HG03469 (cell line): ENCODE results near the gene ARHGAP26.
A peak's percentile ranks its signal among the peaks of the same experiment; 100 is the strongest.
"Not testable (repeated sequence)": the region's sequence is repeated elsewhere in the genome, so short reads cannot be mapped to it uniquely, and the experiment has no call there.

ENCODE experiments used
- ATAC-seq: cut with Tn5 transposase; IDR thresholded peaks from one replicate; pipeline ENCODE4 v1.9.1; 2021; ENCODE audit warnings: mild to moderate bottlenecking, moderate library complexity, moderate number of reproducible peaks; ENCODE audit not compliant: unreplicated experiment

ARHGAP26 gene

DNA sequence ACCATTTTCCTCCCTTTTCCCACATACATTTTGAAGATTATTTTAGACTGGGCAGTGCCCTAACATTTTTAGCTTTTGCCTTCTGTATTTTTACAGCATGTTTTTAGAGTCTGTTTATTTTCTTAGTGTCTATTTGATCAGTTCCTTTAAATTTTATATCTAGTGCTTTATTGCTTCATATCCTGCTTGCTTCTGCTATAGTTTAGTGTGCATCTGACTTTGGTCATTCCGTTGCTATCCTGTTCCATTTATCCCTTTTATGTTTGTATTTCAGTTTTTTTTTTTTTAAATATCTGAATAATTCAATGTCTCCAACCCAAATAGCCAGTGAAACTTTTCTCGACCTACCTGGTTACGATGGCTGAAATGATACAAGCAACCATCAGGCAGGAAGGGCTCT, 203.8 kb downstream of the ARHGAP26 start:
- ATAC-seq, result no peak

DNA sequence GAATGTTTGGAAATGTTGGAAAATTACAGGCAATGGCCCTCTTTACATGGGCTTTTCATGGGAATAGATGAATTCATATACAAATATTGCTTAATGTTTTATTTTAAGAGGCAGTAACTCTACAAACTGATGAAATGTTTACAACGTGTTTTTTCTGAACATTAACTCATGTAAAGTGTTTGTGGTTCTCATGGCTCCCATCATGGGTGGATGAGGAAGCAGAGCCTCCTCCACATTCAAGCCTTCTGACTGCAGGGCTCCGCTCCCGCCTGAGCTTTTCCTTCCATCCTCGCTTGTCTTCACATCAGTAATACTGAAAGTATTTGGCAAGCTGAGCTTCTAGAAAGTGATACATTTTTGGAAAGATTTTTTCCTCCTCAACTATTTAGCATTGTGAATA, 204.2 kb downstream of the ARHGAP26 start:
- no peak for ATAC-seq

DNA sequence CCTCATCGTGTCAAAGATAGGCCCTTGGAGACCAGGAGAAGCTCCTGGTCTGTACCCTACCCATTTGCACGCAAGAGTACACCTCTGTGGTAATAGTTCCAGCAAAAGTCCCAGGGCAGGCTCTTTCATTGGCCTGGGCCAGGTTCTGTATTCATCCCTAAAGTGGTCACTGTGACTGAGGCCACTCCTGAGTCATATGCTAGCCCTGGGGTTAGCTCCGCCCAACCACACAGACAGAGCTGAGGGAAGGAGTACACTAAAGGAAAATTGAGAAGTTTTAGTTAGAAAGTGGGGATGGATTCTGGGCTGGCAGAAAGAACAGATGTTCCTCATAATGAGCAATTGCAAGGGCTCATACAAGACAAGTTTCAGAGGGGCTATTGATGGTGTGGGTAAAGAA, 206.7 kb downstream of the ARHGAP26 start:
- no peak for ATAC-seq

DNA sequence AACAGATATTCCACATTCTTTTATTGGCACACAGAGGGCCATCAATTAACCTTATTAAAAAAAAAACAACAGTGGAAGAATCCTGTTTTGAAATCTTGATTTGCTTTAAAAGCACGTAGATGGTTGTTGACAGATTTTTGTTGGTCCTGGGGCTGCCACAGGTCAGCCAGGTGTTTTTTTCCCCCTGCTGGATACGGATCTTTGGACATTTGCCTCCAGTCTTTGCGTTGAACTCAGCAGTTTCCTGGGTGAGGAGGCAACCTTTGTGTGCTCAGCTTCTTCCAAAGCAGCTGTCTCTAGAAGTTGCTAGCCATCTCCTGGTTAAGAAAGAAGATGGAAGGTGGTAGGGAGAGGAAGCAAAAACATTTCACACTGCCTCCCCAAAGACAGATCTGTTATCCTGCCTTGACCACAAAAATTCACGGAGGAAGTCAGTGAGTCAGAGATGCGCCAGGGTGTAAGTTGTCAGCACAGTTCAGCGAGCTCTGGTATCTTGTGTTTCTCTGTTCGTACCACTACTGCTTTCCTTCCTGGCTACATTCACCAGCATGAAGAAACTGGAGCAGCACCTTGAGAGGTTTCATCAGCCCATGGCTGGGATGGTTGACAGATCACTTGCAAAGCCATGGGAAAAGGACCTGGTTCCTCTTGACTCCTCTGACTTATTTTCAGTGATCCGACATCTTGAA, 207.3 kb downstream of the ARHGAP26 start:
- peak; percentile 70 for ATAC-seq

DNA sequence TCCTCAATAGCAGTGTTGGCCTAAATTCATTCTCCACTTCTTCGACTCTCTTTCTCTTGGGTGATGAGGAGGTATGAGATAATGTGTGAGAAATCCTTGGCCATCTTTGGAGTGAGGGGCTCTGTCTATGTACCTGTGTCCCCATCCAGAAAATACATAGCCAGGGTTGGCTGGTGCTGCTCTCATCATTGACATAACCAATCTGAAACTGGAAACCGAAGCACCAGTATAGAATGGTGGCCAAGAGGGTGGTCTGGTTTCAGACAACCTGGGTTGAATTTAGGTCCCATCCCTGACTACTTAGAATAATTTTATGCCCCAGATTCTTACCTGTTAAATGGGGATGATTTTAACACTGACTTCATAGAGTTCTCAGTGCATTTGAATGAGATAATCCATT, 208.1 kb downstream of the ARHGAP26 start:
- no peak for ATAC-seq

DNA sequence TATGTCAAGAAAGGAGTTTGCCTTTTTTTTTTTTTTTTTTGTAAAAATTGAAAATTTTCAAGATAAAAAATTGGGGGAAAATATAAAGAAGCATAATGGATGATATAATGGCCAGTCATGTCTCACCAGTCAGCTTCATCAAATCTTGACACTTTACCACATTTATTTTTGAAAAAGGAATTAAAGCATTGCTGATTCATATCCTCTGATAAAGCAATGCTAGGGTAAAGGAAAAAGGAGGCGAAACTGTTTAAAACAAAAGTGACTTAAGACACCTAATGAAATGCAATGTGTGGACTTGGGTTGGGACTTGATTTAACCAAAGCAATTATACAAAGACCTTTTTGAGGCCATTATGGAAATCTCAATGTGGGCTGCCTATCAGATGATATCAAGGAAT, 208.5 kb downstream of the ARHGAP26 start:
- ATAC-seq, result no peak

DNA sequence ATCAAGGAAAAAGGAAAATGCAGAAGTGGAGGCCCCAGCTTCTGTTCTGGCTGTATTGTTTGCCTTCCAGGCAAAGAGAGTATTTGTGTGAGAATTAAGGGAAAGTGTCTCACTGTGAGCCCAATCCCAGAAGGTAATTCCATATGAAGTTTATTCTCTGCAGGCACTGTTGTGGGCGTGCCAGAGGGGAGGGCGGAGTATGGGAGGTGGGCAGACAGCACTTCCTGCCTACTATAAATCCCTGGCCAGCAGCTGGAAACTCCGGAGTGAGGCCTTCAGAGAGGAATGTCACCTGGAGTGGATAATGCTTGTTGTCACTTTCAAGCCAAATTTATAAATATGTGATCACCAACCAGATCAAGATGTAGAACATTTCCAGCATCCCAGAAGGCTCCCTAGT, 209.5 kb downstream of the ARHGAP26 start:
- no peak for ATAC-seq

DNA sequence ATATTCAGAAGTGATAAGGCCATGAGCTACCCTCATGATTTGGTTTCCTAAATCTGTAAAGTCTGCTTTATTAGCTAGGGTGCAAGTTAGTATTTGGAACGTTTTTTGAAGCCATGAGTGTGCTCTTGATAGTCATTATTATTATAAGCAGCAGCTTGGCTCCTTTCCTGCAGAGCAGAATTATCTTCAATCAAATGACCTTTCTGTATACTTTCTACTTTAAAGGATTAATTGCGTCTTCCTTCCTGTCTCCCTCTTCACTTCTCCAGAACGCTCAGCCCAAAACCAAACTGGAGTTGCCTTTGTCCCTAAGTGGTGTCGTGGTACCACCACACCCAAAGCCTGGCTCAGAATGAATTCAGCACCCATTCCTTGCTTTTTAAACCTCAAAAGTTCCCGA, 211.3 kb downstream of the ARHGAP26 start:
- ATAC-seq, result no peak

DNA sequence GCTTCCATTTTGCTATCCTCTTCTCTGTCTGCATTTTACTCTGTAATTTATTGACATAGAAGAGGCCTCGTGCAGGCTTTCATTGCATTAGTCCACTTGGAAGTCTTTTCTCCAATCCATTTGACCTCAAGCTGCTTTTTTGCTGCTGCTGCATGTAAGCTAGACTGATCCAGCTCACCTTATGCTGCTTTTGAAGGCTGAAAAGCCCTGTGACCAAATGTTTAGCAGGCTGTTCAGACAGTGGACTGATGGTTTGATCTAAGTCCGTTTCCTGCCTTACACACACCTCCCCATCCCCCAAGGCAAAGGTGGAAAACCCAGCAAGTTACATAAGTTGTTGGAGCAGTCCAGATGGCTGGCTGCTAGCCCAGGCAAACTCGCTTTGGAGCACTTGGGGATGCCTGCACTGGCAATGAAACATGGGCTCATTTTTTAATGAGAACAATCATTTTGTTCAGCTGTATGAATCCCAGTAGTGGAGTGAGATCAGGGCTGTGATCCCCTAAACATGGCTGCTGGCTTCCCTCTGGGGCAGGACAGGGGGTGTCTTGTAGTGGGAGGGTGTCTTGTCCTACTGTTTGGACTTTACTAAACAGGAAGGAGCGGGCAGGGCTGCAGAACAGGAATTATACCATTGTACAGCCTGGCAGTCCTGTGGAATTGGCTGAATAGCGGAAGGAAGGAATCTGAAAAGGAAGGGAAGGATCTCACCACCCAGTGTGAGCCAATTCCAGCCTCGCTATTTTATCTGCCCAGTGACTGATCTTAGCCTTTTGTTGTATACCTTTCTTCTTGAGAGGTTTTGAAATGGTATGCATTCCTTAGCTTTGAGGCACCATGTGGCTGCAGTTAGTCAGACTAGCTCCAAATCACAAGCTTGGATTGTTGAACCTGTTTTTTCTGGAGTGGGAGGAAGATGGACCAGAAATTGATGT, 212.0 kb downstream of the ARHGAP26 start:
- ATAC-seq, result no peak

DNA sequence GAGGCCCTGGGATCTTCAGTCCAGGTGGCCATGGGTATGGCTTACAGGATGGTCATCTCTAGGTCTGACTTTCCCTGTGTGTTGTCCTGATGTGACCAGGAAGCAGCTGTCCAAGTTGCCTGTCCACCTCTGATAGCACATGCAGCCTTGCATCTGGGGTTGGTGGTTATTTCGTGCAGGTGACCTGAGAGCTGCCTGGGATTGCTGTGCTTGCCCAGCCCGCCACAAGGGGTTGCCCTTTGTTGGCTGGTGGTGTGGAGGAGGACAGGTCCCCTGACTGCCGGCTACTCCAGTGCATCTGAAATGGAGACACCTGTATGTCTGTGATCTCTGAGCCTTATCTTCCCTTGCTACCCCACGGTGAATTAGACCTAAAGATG, 212.6 kb downstream of the ARHGAP26 start:
- ATAC-seq, result no peak

DNA sequence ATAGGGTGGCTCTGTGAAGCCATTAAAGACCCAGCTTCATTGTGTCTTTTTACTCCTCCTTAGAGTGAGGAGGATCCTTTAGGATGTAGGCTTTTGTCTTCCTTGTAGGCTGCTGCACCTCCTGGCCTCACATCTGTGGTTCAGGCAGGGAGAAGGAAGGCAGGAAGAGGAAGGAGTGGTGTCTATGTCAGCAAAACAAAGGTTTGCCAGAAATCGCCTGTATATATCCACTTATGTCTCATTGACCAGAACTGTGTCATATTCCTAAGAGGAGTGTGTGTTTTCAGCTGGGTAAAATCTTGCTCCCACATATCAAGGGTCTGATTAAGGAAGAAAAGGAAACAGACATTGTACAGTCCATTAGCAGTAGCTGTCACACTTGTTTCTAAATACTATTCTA, 213.8 kb downstream of the ARHGAP26 start:
- no peak for ATAC-seq

DNA sequence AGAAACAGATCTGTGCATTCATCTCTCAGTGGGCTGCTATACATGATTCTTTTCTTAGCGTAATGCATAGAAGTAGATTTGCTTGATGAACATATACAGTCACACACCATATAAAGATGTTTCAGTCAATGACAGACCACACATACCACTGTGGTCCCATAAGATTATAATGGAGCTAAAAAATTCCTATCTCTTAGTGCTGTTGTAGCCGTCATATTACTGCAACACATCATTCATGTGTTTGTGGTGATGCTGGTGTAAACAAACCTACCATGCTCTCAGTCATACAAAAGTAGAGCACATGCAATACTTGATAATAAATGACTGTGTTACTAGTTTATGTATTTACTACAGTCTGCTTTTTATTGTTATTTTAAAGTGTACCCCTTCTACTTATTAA, 214.3 kb downstream of the ARHGAP26 start:
- no peak for ATAC-seq

DNA sequence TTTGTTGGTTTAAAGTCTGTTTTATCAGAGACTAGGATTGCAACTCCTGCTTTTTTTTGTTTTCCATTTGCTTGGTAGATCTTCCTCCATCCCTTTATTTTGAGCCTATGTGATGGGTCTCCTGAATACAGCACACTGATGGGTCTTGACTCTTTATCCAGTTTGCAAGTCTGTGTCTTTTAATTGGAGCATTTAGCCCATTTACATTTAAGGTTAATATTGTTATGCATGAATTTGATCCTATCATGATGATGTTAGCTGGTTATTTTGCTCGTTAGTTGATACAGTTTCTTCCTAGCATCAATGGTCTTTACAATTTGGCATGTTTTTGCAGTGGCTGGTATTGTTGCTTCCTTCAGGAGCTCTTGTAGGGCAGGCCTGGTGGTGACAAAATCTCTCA, 219.1 kb downstream of the ARHGAP26 start:
- ATAC-seq, result not testable (repeated sequence)

DNA sequence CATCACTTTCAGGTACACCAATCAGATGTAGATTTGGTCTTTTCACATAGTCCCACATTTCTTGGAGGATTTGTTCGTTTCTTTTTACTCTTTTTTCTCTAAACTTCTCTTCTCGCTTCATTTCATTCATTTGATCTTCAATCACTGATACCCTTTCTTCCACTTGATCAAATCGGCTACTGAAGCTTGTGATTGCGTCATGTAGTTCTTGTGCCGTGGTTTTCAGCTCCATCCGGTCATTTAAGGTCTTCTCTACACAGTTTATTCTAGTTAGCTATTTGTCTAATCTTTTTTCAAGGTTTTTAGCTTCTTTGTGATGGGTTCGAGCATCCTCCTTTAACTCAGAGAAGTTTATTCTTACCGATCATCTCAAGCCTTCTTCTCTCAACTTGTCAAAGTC, 219.9 kb downstream of the ARHGAP26 start:
- not testable (repeated sequence) for ATAC-seq

DNA sequence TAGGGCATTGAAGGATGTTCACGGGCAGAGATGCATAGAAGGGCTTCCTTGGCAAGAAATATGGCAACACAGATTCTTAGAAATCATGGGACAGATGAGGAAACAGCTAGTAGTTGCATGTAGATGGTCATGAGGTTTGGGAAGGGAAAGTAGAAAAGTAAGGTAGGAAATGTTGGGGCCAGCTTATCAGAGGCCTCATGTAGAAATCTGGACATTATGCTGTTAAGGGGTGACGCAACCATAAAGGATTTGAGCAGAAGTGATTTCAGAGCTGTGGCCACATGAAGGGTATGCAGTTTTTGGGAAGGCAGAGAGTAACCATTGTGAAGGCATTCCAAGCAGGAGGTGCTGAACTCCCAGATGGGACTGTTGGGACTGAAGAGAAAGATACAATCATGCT, 224.0 kb downstream of the ARHGAP26 start:
- no peak for ATAC-seq

DNA sequence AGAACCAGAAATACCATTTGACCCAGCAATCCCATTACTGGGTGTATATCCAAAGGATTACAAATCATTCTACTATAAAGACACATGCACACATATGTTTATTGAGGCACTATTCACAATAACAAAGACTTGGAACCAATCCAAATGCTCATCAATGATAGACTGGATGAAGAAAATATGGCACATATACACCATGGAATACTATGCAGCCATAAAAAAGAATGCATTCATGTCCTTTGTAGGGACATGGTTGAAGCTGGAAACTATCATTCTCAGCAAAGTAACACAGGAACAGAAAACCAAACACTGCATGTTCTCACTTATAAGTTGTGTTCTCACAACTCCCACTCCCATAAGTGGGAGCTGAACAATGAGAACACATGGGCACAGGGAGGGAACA, 225.4 kb downstream of the ARHGAP26 start:
- ATAC-seq, result not testable (repeated sequence)

DNA sequence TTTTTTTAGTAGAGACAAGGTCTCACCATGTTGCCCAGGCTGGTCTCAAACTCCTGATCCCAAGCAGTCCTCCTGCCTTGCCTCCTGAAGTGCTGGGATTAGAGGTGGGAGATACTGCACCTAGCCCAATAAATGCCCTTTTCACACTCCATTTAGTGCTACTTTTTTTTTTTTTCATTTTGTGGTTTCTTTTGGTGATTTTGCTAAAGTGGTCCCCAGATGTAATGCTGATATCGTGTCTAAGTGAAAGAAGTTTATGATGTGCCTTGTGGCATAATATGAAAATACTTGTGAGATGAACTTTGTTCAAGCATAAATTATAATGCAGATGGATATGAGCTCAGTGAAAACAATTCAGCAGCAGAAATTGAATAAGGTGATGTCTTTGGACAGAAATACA, 227.4 kb downstream of the ARHGAP26 start:
- no peak for ATAC-seq

DNA sequence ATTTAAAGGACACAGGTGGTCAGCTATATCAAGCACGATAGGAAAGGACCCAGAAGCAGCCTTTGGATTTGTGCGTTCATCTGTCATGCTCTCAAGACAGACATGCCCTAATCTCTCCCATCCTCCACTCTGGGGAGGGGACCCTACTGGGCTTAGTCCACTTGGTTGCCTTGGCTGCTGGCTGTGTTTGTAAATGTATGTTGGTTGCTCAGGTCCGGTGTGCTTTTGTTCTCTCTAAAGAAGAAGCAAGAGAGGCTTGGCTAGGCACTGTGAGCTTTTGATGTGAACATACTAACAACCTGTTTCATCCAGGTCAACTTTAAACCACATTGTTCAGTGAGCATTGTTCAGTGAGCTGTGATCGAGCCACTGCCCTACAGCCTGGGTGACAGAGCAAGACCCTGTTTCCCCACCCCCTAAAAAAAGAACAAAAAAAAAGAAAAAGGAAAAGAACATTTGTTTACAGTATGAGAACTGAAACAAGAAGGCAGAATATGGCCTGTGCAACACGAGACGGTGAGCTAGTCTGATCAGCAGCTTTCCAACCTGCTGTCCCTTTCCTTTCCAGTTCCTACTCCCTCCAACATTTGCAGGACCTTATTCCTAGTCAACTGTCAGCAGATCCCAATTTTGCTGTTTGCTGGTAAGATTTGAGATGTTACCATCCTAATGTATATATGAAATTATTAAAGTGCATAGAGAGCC, 228.3 kb downstream of the ARHGAP26 start:
- ATAC-seq, result no peak

DNA sequence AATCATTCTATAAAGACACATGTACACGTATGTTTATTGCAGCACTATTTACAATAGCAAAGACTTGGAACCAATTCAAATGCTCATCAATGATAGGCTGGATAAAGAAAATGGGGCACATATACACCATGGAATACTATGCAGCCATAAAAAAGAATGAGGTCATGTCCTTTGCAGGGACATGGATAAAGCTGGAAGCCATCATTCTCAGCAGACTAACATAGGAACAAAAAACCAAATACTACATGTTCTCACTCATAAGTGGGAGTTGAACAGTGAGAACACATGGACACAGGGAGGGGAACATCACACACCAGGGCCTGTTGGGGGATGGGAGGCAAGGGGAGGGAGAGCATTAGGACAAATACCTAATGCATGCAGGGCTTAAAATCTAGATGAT, 230.4 kb downstream of the ARHGAP26 start:
- not testable (repeated sequence) for ATAC-seq

DNA sequence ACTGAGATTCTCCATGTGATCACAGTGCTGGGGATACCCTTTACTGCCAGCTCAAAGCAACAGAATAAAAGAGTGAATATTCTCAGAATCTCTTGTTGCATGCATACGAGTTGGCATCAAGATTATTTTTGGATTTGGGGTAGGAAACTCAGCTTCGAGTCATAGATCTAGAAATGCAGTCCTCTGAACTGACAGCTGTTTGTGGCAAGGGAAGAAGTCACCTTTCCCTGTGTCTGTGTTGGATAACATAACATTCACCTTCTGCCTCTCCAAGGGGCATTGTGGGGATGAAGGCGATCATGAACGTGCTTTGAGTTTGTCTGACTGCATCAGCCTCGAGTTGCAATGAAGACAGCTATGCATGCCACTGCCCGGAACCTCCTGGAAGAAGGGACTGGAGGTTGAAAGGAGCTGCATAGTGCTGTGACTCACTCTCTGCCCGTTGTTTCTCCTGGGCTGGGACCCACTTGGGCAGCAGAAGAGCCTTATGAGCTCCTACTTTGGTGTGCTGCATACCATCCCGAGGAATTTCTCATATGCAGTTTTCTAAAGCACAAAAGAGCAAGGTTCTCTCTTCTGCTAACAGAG, 231.7 kb downstream of the ARHGAP26 start:
- no peak for ATAC-seq
